GM10847 (cell line): Measurements from ENCODE around the gene VANGL2.

Experiments used
- POLR2A ChIP-seq: IDR thresholded peaks from 2 replicates; pipeline ENCODE4 v1.6.1; 2011; ENCODE audit not compliant: insufficient read length; ENCODE audit errors: extremely low read depth

VANGL2 gene

DNA sequence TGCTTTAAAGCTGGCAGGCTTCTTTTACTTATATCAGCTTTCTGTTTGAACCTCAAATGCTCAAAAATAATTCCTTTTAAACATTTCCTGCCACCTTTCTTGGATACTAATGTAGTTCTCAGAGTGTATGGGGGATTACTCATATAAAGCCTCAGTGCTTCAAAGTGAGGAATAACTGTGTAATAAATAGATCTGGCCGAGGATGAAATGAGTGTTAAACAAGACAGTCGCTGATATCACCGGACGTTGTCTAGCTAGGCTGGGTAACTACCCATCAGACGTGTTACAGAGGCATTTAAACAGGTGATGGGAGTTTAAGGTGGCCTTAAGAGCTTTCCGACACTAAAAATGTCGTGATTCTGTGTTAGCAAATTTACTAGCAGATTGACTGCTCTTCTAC lies 53.1 kb downstream of the VANGL2 start:
- TF ChIP-seq POLR2A, result no peak

DNA sequence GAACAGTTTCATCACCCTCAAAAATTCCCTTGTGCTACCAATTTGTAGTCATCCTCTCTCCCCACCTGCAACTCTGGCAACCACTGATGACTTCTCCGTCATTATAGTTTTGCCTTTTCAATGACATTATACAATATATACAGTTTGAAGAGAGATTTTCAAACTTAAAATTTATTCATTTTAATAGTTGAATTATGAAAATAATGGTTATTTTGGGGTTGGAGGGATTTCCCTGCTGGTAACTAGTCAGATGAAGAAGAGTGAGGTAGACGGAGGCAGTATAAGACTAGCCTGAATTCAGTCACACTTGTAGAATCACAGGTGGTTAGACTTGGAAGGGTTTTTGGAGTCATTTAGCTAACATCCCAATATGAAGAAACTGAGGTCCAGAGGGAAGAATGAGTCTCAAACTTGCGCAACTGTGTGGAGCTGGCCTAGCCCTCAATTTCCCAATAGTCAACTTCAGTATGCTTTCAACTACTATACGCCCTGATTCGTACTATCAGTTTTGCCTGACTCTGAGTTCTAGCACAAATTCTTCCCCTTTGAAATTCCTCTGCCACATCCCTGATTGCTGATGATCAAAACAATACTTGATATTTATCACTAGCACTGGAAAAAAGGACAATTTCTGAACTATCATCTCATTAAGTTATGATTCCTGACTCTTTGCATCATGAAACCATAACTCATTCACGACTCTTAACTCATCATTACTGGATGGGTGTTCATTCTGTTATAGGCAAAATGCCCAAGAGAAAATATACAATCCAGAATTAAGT lies 54.2 kb downstream of the VANGL2 start:
- no peak for TF ChIP-seq POLR2A

GRCh38 chr1:160455153-160455517 lies 54.8 kb downstream of the VANGL2 start:
- no peak for TF ChIP-seq POLR2A

GRCh38 chr1:160459056-160459455 lies 58.7 kb downstream of the VANGL2 start:
- TF ChIP-seq POLR2A, result no peak

DNA sequence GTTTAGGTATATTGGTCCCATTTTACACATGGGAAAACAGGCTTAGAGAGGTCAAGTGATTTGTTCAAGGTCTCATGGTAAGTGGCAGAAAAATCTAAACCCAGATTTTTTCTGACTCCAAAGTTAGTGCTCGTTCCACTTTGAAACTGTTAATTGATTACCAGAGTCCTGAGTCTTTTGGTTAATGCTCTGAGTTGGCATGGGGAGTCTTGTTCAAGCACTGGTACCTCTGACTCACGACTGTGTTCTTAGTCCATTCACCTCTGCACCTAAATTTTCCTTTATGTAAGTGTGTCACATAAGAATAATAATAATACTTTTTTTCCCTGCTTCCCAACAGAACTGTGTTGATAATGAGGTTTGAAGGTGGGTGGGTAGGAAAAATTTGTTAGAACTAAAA lies 59.3 kb downstream of the VANGL2 start:
- TF ChIP-seq POLR2A, result no peak

- peak; percentile 15 for TF ChIP-seq POLR2A
Measured at GRCh38 chr1:160460214-160460642, 59.9 kb downstream of the VANGL2 start.

- TF ChIP-seq POLR2A, result no peak
Measured at GRCh38 chr1:160460683-160461287, 60.4 kb downstream of the VANGL2 start.

GRCh38 chr1:160465123-160465522 lies 64.8 kb downstream of the VANGL2 start:
- no peak for TF ChIP-seq POLR2A

- TF ChIP-seq POLR2A, result no peak
Measured at GRCh38 chr1:160466961-160467360, 66.6 kb downstream of the VANGL2 start.

DNA sequence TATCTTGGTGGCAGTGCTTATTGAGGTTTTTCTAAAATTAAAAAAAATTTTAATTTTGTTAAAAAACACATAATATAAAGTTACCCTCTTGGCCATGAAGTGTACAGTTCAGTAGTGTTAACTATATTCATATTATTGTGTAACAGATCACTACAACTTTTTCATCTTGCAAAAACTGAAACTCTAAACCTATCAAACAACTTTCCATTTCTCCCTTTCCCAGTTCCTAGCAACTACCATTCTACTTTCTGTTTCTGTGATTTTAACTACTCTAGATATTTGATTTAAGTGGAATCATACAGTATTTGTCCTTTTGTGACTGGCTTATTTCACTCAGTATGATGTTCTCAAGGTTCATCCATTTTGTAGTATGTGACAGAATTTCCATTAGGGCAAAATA lies 67.2 kb downstream of the VANGL2 start:
- TF ChIP-seq POLR2A, result no peak

GRCh38 chr1:160471253-160471652 lies 70.9 kb downstream of the VANGL2 start:
- TF ChIP-seq POLR2A, result no peak

DNA sequence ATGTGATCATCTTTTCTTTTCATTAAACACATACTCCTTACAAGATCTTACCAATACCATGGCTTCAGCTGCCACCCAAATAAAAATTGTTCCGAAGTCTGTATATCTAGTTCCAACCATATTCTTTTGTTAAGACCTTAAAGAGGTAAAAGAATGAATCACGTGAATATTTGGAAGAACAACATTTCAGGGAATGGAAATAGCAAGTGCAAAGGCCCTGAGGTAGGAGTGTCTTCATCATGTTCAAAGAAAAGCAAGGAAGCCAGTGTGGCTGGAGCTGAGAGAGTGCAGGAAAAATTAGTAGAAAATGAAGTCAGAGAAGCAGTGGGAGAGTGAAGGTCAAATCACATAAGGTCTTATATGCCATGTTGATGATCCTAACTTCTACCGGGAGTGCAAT lies 71.7 kb downstream of the VANGL2 start:
- TF ChIP-seq POLR2A, result no peak

- TF ChIP-seq POLR2A, result no peak
Measured at GRCh38 chr1:160474392-160475242, 74.3 kb downstream of the VANGL2 start.
